Endodermal cell (in vitro differentiated cells): ENCODE results near the gene RASSF8. TPM values are rescaled to one million over a fixed set of nuclear protein-coding genes. Genes with fewer than 3 reads are reported as not detected.

Experiments
- DNase-seq: peaks from one replicate; pipeline ENCODE4 v3.0.0-alpha.2; 2017
- H3K27ac ChIP-seq: 2 replicates; pipeline ENCODE4 v1.5.1; 2013; ENCODE audit warnings: mild to moderate bottlenecking, low read depth, low read length, moderate library complexity
- H3K27me3 ChIP-seq: 2 replicates; pipeline ENCODE4 v1.6.1; 2013; ENCODE audit warnings: mild to moderate bottlenecking, low read length, moderate library complexity; ENCODE audit not compliant: insufficient read depth, control insufficient read depth, poor library complexity, severe bottlenecking
- H3K36me3 ChIP-seq: 2 replicates; pipeline ENCODE4 v1.7.0; 2013; ENCODE audit warnings: mild to moderate bottlenecking, low read length, moderate library complexity; ENCODE audit not compliant: control insufficient read depth, insufficient read depth
- H3K4me1 ChIP-seq: one replicate; pipeline ENCODE4 v1.7.0; 2013; ENCODE audit warnings: low read length; ENCODE audit not compliant: control insufficient read depth, insufficient read depth
- H3K4me3 ChIP-seq: 2 replicates; pipeline ENCODE4 v1.5.1; 2013; ENCODE audit warnings: mild to moderate bottlenecking, low read length, moderate library complexity
- H3K9ac ChIP-seq: 2 replicates; pipeline ENCODE4 v1.6.1; 2013; ENCODE audit warnings: mild to moderate bottlenecking, low read length, moderate library complexity; ENCODE audit not compliant: poor library complexity, severe bottlenecking; ENCODE audit errors: extremely low read depth
- H3K9me3 ChIP-seq: 2 replicates; pipeline ENCODE4 v1.6.1; 2013; ENCODE audit warnings: mild to moderate bottlenecking, low read length, moderate library complexity; ENCODE audit not compliant: control insufficient read depth
- H3K27ac Mint-ChIP-seq: 2 replicates; pipeline ENCODE4 v1.8.0; 2020; ENCODE audit warnings: mixed read lengths
- H3K27me3 Mint-ChIP-seq: 2 replicates; pipeline ENCODE4 v1.8.0; 2021; ENCODE audit warnings: mild to moderate bottlenecking, mixed read lengths; ENCODE audit not compliant: insufficient read depth
- H3K36me3 Mint-ChIP-seq: 2 replicates; pipeline ENCODE4 v1.8.0; 2020; ENCODE audit warnings: low read depth, mixed read lengths
- H3K4me1 Mint-ChIP-seq: 2 replicates; pipeline ENCODE4 v1.8.0; 2020; ENCODE audit warnings: mixed read lengths
- H3K4me3 Mint-ChIP-seq: 2 replicates; pipeline ENCODE4 v1.8.0; 2020; ENCODE audit warnings: mild to moderate bottlenecking, moderate library complexity, mixed read lengths
- H3K9me3 Mint-ChIP-seq: 2 replicates; pipeline ENCODE4 v1.8.0; 2020; ENCODE audit warnings: mild to moderate bottlenecking, mixed read lengths
- CTCF ChIP-seq: fragments of 200-600 bp; sonication (generic); conservative IDR thresholded peaks from 2 replicates; pipeline ENCODE4 v1.5.0; 2021; ENCODE audit warnings: antibody characterized with exemption, mild to moderate bottlenecking
- WGBS, 2 experiments: methylation state at CpG; one replicate each; pipeline versions ENCODE4 v1.1.5 to v1.1.7; 2013; ENCODE audit warnings: missing lambda C conversion rate in 2 of 2, mixed read lengths in 1 of 2; ENCODE audit not compliant: insufficient coverage in 1 of 2, insufficient read length in 1 of 2; 5-methylcytosine and 5-hydroxymethylcytosine counted together
- total RNA-seq, 2 donors: library from RNA; stranded (reverse); fragmentation: NEBNext Ultra II Directional in 1 of 2; extraction: Animal tissue kit (Norgen Biotek cat#: 25700) in 1 of 2; gene quantifications; 2 replicates in 1 of 2; 3 replicates in 1 of 2; pipeline ENCODE4 v1.2.1, GENCODE V29; 2021

The RASSF8 gene
- total RNA-seq, 2 donors from 2014 or later: 87.0 to 183 TPM

- no peaks in the 10 kb centered on the region for H3K27me3 Mint-ChIP-seq
- H3K4me3 Mint-ChIP-seq: no peak overlapping the region
- Histone ChIP-seq H3K27me3 (no peaks in the 10 kb centered on the region), H3K36me3 (peaks cover 39% of the 10 kb centered on the region), H3K9me3 (peaks cover 28% of the 10 kb centered on the region), H3K4me1 (peaks cover 5% of the 10 kb centered on the region), H3K4me3 (peak overlapping the region; percentile 34), H3K27ac (no peak overlapping the region), H3K9ac (no peak overlapping the region)
- TF ChIP-seq CTCF: no peak
- H3K36me3 Mint-ChIP-seq: peaks cover 42% of the 10 kb centered on the region
- WGBS, 2 experiments: 92% methylated on average over 3 to 4 of the region's 4 CpGs
- H3K9me3 Mint-ChIP-seq: peaks cover 21% of the 10 kb centered on the region
- no peak for DNase-seq
- H3K27ac Mint-ChIP-seq: peak overlapping the region; percentile 38
- H3K4me1 Mint-ChIP-seq: peaks cover 44% of the 10 kb centered on the region
These were observed 4.5 kb downstream of the RASSF8 start for GRCh38 chr12:25962932-25963525.

- H3K4me1 Mint-ChIP-seq: peaks cover 60% of the 10 kb centered on the region
- H3K4me1 ChIP-seq: peaks cover 12% of the 10 kb centered on the region
- peaks cover 44% of the 10 kb centered on the region for H3K36me3 ChIP-seq
- WGBS, 2 experiments: no CpG with 5 or more reads among the region's 1 CpG
- H3K4me3 Mint-ChIP-seq: no peak overlapping the region
- no peaks in the 10 kb centered on the region for H3K27me3 ChIP-seq
- no peak for TF ChIP-seq CTCF
- H3K9me3 Mint-ChIP-seq: peaks cover 21% of the 10 kb centered on the region
- DNase-seq: no peak
- H3K36me3 Mint-ChIP-seq: peaks cover 40% of the 10 kb centered on the region
- peak overlapping the region; percentile 12 for H3K4me3 ChIP-seq
- H3K9ac ChIP-seq: no peak overlapping the region
- peaks cover 28% of the 10 kb centered on the region for H3K9me3 ChIP-seq
- H3K27ac ChIP-seq: no peak overlapping the region
- no peak overlapping the region for H3K27ac Mint-ChIP-seq
- H3K27me3 Mint-ChIP-seq: no peaks in the 10 kb centered on the region
These were observed 7.2 kb downstream of the RASSF8 start for GRCh38 chr12:25965682-25966081.

GRCh38 chr12:25970082-25970481 is 11.6 kb downstream of the RASSF8 start:
- H3K9ac ChIP-seq: no peak overlapping the region
- H3K27me3 Mint-ChIP-seq: no peaks in the 10 kb centered on the region
- no peaks in the 10 kb centered on the region for H3K27me3 ChIP-seq
- peaks cover 31% of the 10 kb centered on the region for H3K36me3 ChIP-seq
- H3K9me3 Mint-ChIP-seq: peaks cover 9% of the 10 kb centered on the region
- no peak overlapping the region for H3K4me3 ChIP-seq
- no peak overlapping the region for H3K27ac Mint-ChIP-seq
- DNase-seq: no peak
- peaks cover 74% of the 10 kb centered on the region for H3K4me1 Mint-ChIP-seq
- peaks cover 11% of the 10 kb centered on the region for H3K36me3 Mint-ChIP-seq
- no peak overlapping the region for H3K27ac ChIP-seq
- 87 to 100% methylated on average over 4 to 5 of the region's 5 CpGs for WGBS, 2 experiments
- peaks cover 9% of the 10 kb centered on the region for H3K9me3 ChIP-seq
- no peak overlapping the region for H3K4me3 Mint-ChIP-seq
- peaks cover 23% of the 10 kb centered on the region for H3K4me1 ChIP-seq
- no peak for TF ChIP-seq CTCF
